GM18867 (cell line): ENCODE data around the gene AANAT.
A peak's percentile ranks its signal among the peaks of the same experiment; 100 is the strongest.

ENCODE experiments used
- ATAC-seq: cut with Tn5 transposase; IDR thresholded peaks from one replicate; pipeline ENCODE4 v1.9.1; 2021; ENCODE audit warnings: mild to moderate bottlenecking, moderate library complexity; ENCODE audit not compliant: unreplicated experiment

Gene AANAT

GRCh38 chr17:76441686-76442340, 25.6 kb upstream of the AANAT start:
- no peak for ATAC-seq

- ATAC-seq = no peak
These were observed 24.8 kb upstream of the AANAT start for GRCh38 chr17:76442341-76443338.

GRCh38 chr17:76444518-76445311, 22.7 kb upstream of the AANAT start:
- no peak for ATAC-seq

GRCh38 chr17:76445697-76446448, 21.5 kb upstream of the AANAT start:
- ATAC-seq = no peak

- ATAC-seq = no peak
These were observed 20.8 kb upstream of the AANAT start for GRCh38 chr17:76446449-76447231.

GRCh38 chr17:76447931-76448652, 19.3 kb upstream of the AANAT start:
- no peak for ATAC-seq

- ATAC-seq = no peak
These were observed 18.3 kb upstream of the AANAT start for GRCh38 chr17:76449126-76449525.

GRCh38 chr17:76451506-76451905, 15.9 kb upstream of the AANAT start:
- no peak for ATAC-seq

- no peak for ATAC-seq
These were observed 15.2 kb upstream of the AANAT start for GRCh38 chr17:76452127-76452659.

GRCh38 chr17:76452660-76453430, 14.6 kb upstream of the AANAT start, which contains the start of gene UBE2O:
TSS of gene UBE2O (minus strand) at chr17:76453152. CDS start at chr17:76453141, 11 bp downstream.
- ATAC-seq = peak; percentile 94

- ATAC-seq = no peak
These were observed 14.0 kb upstream of the AANAT start for GRCh38 chr17:76453431-76453743.

GRCh38 chr17:76458580-76459490, 8.6 kb upstream of the AANAT start:
- ATAC-seq = no peak

GRCh38 chr17:76459674-76460073, 7.7 kb upstream of the AANAT start:
- no peak for ATAC-seq

- no peak for ATAC-seq
These were observed 5.4 kb upstream of the AANAT start for GRCh38 chr17:76461765-76462555.

- no peak for ATAC-seq
These were observed 4.7 kb upstream of the AANAT start for GRCh38 chr17:76462556-76463290.

- no peak for ATAC-seq
These were observed 650 bp upstream of the AANAT start for GRCh38 chr17:76466775-76467130.
